Measurements from ENCODE around the gene CCN2.

The CCN2 gene

GRCh38 chr6:131950767-131951575 lies at the start of gene CCN2:
CCN2 (minus strand) TSS chr6:131951372; CDS start chr6:131951172, 200 bp downstream.
- DNase-seq (ENCODE audit: low read depth in 3 of 3, low spot score in 1 of 3), result no peak

GRCh38 chr6:132000296-132000695 lies 49.1 kb upstream of the CCN2 start:
- no peak for DNase-seq (ENCODE audit: low read depth in 3 of 3, low spot score in 1 of 3)

GRCh38 chr6:131999545-132000146 lies 48.5 kb upstream of the CCN2 start:
- DNase-seq (ENCODE audit: low read depth in 3 of 3, low spot score in 1 of 3), result no peak

- DNase-seq (ENCODE audit: low read depth in 3 of 3, low spot score in 1 of 3), result no peak
Measured at GRCh38 chr6:131998255-131998982, 47.2 kb upstream of the CCN2 start.

GRCh38 chr6:131997429-131998153 lies 46.4 kb upstream of the CCN2 start:
- no peak for DNase-seq (ENCODE audit: low read depth in 3 of 3, low spot score in 1 of 3)

- DNase-seq (ENCODE audit: low read depth in 3 of 3, low spot score in 1 of 3), result no peak
Measured at GRCh38 chr6:131995917-131996316, 44.7 kb upstream of the CCN2 start.

- DNase-seq (ENCODE audit: low read depth in 3 of 3, low spot score in 1 of 3), result no peak
Measured at GRCh38 chr6:131992557-131992956, 41.4 kb upstream of the CCN2 start.

- DNase-seq (ENCODE audit: low read depth in 3 of 3, low spot score in 1 of 3), result no peak
Measured at GRCh38 chr6:131989036-131989435, 37.9 kb upstream of the CCN2 start.

GRCh38 chr6:131982740-131983259 lies 31.6 kb upstream of the CCN2 start:
- DNase-seq (ENCODE audit: low read depth in 3 of 3, low spot score in 1 of 3), result no peak

GRCh38 chr6:131981624-131981978 lies 30.4 kb upstream of the CCN2 start:
- DNase-seq (ENCODE audit: low read depth in 3 of 3, low spot score in 1 of 3), result no peak

GRCh38 chr6:131980791-131981623 lies 29.8 kb upstream of the CCN2 start:
- DNase-seq (ENCODE audit: low read depth in 3 of 3, low spot score in 1 of 3), result no peak

- no peak for DNase-seq (ENCODE audit: low read depth in 3 of 3, low spot score in 1 of 3)
Measured at GRCh38 chr6:131980338-131980790, 29.2 kb upstream of the CCN2 start.

- DNase-seq (ENCODE audit: low read depth in 3 of 3, low spot score in 1 of 3), result no peak
Measured at GRCh38 chr6:131979515-131980337, 28.6 kb upstream of the CCN2 start.

- DNase-seq (ENCODE audit: low read depth in 3 of 3, low spot score in 1 of 3), result no peak
Measured at GRCh38 chr6:131978522-131978921, 27.4 kb upstream of the CCN2 start.

GRCh38 chr6:131976545-131977061 lies 25.4 kb upstream of the CCN2 start:
- DNase-seq (ENCODE audit: low read depth in 3 of 3, low spot score in 1 of 3), result no peak

GRCh38 chr6:131972741-131973140 lies 21.6 kb upstream of the CCN2 start:
- no peak for DNase-seq (ENCODE audit: low read depth in 3 of 3, low spot score in 1 of 3)

GRCh38 chr6:131970076-131970859 lies 19.1 kb upstream of the CCN2 start:
- no peak for DNase-seq (ENCODE audit: low read depth in 3 of 3, low spot score in 1 of 3)

- DNase-seq (ENCODE audit: low read depth in 3 of 3, low spot score in 1 of 3), result no peak
Measured at GRCh38 chr6:131968656-131969055, 17.5 kb upstream of the CCN2 start.

All from stimulated activated CD4-positive, alpha-beta T cell treated with anti-CD3 and anti-CD28 coated beads, TNF-alpha, amount 100 ng/mL, for 1 hour (primary cell).